ENCODE data around the gene IL11. TPM values are rescaled to one million over a fixed set of nuclear protein-coding genes. Genes with fewer than 3 reads are reported as not detected.

The IL11 gene
- polyA plus RNA-seq, 3 donors: not detected

- Histone ChIP-seq H3K9me3 (replicated peaks in 1 of 2; ENCODE audit: control insufficient read depth in 1 of 2, insufficient read depth in 1 of 2, low read length in 2 of 2) (no peaks in the 10 kb centered on the region), H3K4me2 (replicated peaks; ENCODE audit: extremely low read depth, low read length, poor library complexity, severe bottlenecking) (no peak overlapping the region), H3K36me3 (replicated peaks in 1 of 2; ENCODE audit: control insufficient read depth in 1 of 2, insufficient read depth in 2 of 2, low read length in 2 of 2) (peaks cover 31 to 44% of the 10 kb centered on the region in 2 donors), H3K27ac (ENCODE audit: low read depth in 1 of 2, low read length in 2 of 2) (peak overlapping the region in 1 of 2 donors; percentile 90), H3K79me2 (ENCODE audit: insufficient read depth, low read length) (peaks cover 55% of the 10 kb centered on the region), H3K4me1 (ENCODE audit: control insufficient read depth in 1 of 2, insufficient read depth in 2 of 2, low read length in 2 of 2) (peaks cover 29 to 45% of the 10 kb centered on the region in 2 donors), H4K20me1 (ENCODE audit: insufficient read depth, low read length) (peaks cover 20% of the 10 kb centered on the region), H3K4me3 (replicated peaks in 1 of 3; ENCODE audit: low read depth in 2 of 3, low read length in 3 of 3) (no peak overlapping the region), H3K9ac (ENCODE audit: insufficient read depth, low read length, poor library complexity, severe bottlenecking) (no peak overlapping the region), H2AFZ (ENCODE audit: insufficient read depth, low read depth, low read length, poor library complexity, severe bottlenecking) (no peak overlapping the region), H3K27me3 (ENCODE audit: control insufficient read depth in 2 of 2, insufficient read depth in 2 of 2, low read length in 2 of 2) (no peaks in the 10 kb centered on the region)
- Mint-ChIP-seq H3K4me1 (peaks cover 50% of the 10 kb centered on the region), H3K27ac (peak overlapping the region in 4 of 7 donors; percentile 24 to 77 (median 58)), H3K9me3 (peaks cover 0 to 2% (median 0%) of the 10 kb centered on the region in 7 donors), H3K36me3 (peaks cover 35 to 51% of the 10 kb centered on the region in 2 donors), H3K27me3 (ENCODE audit: low read depth in 3 of 3) (peaks cover 0 to 2% (median 0%) of the 10 kb centered on the region in 3 donors), H3K4me3 (no peak overlapping the region)
- no peak for TF ChIP-seq CTCF (IDR thresholded peaks at IDR 0.05)
- DNase-seq: no peak
- WGBS (ENCODE audit: insufficient coverage): 95% methylated on average over 7 of the region's 14 CpGs
- intact Hi-C loops (cut with micrococcal nuclease): loop anchor here in 1 of 2 donors (10.0 kb wide), 1 partner anchor 204 kb away; the partner anchor contains the start of genes ZNF524 and ZNF865
Measured at GRCh38 chr19:55400281-55401087, 30.2 kb upstream of the IL11 start.

- Histone ChIP-seq H2AFZ (ENCODE audit: insufficient read depth, low read depth, low read length, poor library complexity, severe bottlenecking) (peak overlapping the region; percentile 53), H3K27me3 (ENCODE audit: control insufficient read depth in 2 of 2, insufficient read depth in 2 of 2, low read length in 2 of 2) (no peaks in the 10 kb centered on the region), H4K20me1 (ENCODE audit: insufficient read depth, low read length) (peaks cover 15% of the 10 kb centered on the region), H3K4me1 (ENCODE audit: control insufficient read depth in 1 of 2, insufficient read depth in 2 of 2, low read length in 2 of 2) (peaks cover 27 to 40% of the 10 kb centered on the region in 2 donors), H3K27ac (ENCODE audit: low read depth in 1 of 2, low read length in 2 of 2) (peak overlapping the region; percentile 64 to 90), H3K4me2 (replicated peaks; ENCODE audit: extremely low read depth, low read length, poor library complexity, severe bottlenecking) (peak overlapping the region; percentile 79), H3K36me3 (replicated peaks in 1 of 2; ENCODE audit: control insufficient read depth in 1 of 2, insufficient read depth in 2 of 2, low read length in 2 of 2) (peaks cover 26 to 29% of the 10 kb centered on the region in 2 donors), H3K9ac (ENCODE audit: insufficient read depth, low read length, poor library complexity, severe bottlenecking) (peak overlapping the region; percentile 49), H3K9me3 (replicated peaks in 1 of 2; ENCODE audit: control insufficient read depth in 1 of 2, insufficient read depth in 1 of 2, low read length in 2 of 2) (no peaks in the 10 kb centered on the region), H3K4me3 (replicated peaks in 1 of 3; ENCODE audit: low read depth in 2 of 3, low read length in 3 of 3) (peak overlapping the region; percentile 27 to 77 (median 53)), H3K79me2 (ENCODE audit: insufficient read depth, low read length) (peaks cover 34% of the 10 kb centered on the region)
- Mint-ChIP-seq H3K36me3 (peaks cover 26 to 33% of the 10 kb centered on the region in 2 donors), H3K9me3 (peaks cover 0 to 2% (median 0%) of the 10 kb centered on the region in 7 donors), H3K27me3 (ENCODE audit: low read depth in 3 of 3) (peaks cover 0 to 2% (median 0%) of the 10 kb centered on the region in 3 donors), H3K4me1 (peaks cover 47% of the 10 kb centered on the region), H3K4me3 (peak overlapping the region; percentile 80 to 86), H3K27ac (peak overlapping the region; percentile 86 to 96 (median 92))
- TF ChIP-seq CTCF (IDR thresholded peaks at IDR 0.05): no peak
- peak; percentile 33 to 76 (median 54) for DNase-seq
- intact Hi-C loops (cut with micrococcal nuclease): no loop called here
- 21% methylated on average over 8 of the region's 12 CpGs for WGBS (ENCODE audit: insufficient coverage)
Measured at GRCh38 chr19:55398200-55398925, 28.1 kb upstream of the IL11 start.
